GM12878 (cell line): ENCODE data around the gene IFIT2. TPM values are rescaled to one million over a fixed set of nuclear protein-coding genes. Genes with fewer than 3 reads are reported as not detected.

Source experiments
- ATAC-seq: fragments of 200-7000 bp; cut with Tn5 transposase; 3 replicates; pipeline ENCODE4 v1.9.1; 2020; ENCODE audit warnings: mild to moderate bottlenecking, moderate library complexity
- BruUV-seq: library from RNA; stranded (reverse); fragments of 400-500 nt; replicated peaks from 2 replicates; lab custom pipeline; 2021; lab: Mats Ljungman, UMichigan
- CTCF ChIA-PET: fragments of 300-600 bp; sonication (Branson Sonifier 250); formaldehyde crosslinking; extraction: SDS; loops from one replicate; lab custom pipeline; 2021; ENCODE audit warnings: inconsistent platforms; lab: Yijun Ruan, JAX
- POLR2A ChIA-PET: fragments of 350-600 bp; formaldehyde crosslinking; extraction: SDS; loops from one replicate; lab custom pipeline; 2021; ENCODE audit warnings: inconsistent platforms; lab: Charles Lee
- RAD21 ChIA-PET: fragments of 300-600 bp; sonication (Branson Sonifier 250); formaldehyde crosslinking; loops from one replicate; lab custom pipeline; 2023; ENCODE audit warnings: antibody characterized with exemption; ENCODE audit not compliant: unreplicated experiment; lab: Charles Lee
- SMC1A ChIA-PET: fragments of 300-600 bp; sonication (Branson Sonifier 250); formaldehyde crosslinking; loops from one replicate; lab custom pipeline; 2023; ENCODE audit not compliant: unreplicated experiment, uncharacterized antibody; lab: Charles Lee
- DNase-seq: peaks from one replicate; pipeline ENCODE4 v3.0.0-alpha.2; 2011; ENCODE audit warnings: low read depth, low spot score
- FAIRE-seq: peaks from 3 replicates; lab custom pipeline; 2011; peaks lifted over from hg19 to GRCh38; lab: Jason Lieb, UNC
- H2AFZ ChIP-seq: 2 replicates; pipeline ENCODE4 v1.6.0; 2011; ENCODE audit warnings: low read depth, low read length, control low read depth; ENCODE audit not compliant: control insufficient read depth
- H3K27ac ChIP-seq: 2 replicates; pipeline ENCODE4 v1.5.1; 2011; ENCODE audit warnings: control low read depth; ENCODE audit not compliant: control insufficient read depth, insufficient read depth
- H3K27me3 ChIP-seq, 2 experiments: replicated peaks in 1 of 2; 2 replicates each; pipeline versions ENCODE4 v1.6.0 to v1.6.1; 2011; ENCODE audit warnings: low read length in 1 of 2; ENCODE audit not compliant: control insufficient read depth in 2 of 2, insufficient read depth in 2 of 2
- H3K36me3 ChIP-seq, 2 experiments: 2 replicates each; pipeline ENCODE4 v1.5.1; 2011; ENCODE audit warnings: low read length in 1 of 2; ENCODE audit not compliant: control insufficient read depth in 2 of 2, insufficient read depth in 2 of 2
- H3K4me1 ChIP-seq: 2 replicates; pipeline ENCODE4 v1.6.1; 2011; ENCODE audit warnings: mild to moderate bottlenecking, low read length, moderate library complexity, mixed read lengths; ENCODE audit not compliant: control insufficient read depth, insufficient read depth
- H3K4me2 ChIP-seq: 2 replicates; pipeline ENCODE4 v1.6.0; 2011; ENCODE audit warnings: control low read depth; ENCODE audit not compliant: control insufficient read depth, insufficient read depth
- H3K4me3 ChIP-seq: fragments of 200-600 bp; sonication (generic); 2 replicates; pipeline ENCODE4 v1.5.1; 2016
- H3K79me2 ChIP-seq: 2 replicates; pipeline ENCODE4 v1.6.0; 2011; ENCODE audit warnings: low read length; ENCODE audit not compliant: control insufficient read depth, insufficient read depth
- H3K9ac ChIP-seq: 2 replicates; pipeline ENCODE4 v1.8.0; 2011; ENCODE audit warnings: low read length, control low read depth, mixed read lengths; ENCODE audit not compliant: control insufficient read depth, insufficient read depth
- H3K9me3 ChIP-seq: replicated peaks from 3 replicates; pipeline ENCODE4 v1.5.1; 2011; ENCODE audit warnings: mild to moderate bottlenecking, low read length; ENCODE audit not compliant: control insufficient read depth, insufficient read depth
- H4K20me1 ChIP-seq: 2 replicates; pipeline ENCODE4 v1.6.0; 2011; ENCODE audit not compliant: control insufficient read depth, insufficient read depth
- CHD2 ChIP-seq: IDR thresholded peaks from 2 replicates; pipeline ENCODE4 v1.6.1; 2011; ENCODE audit warnings: low read depth, low read length, improper control_type of control experiment, borderline replicate concordance
- CREM ChIP-seq: IDR thresholded peaks from 2 replicates; pipeline ENCODE4 v1.6.1; 2014; ENCODE audit warnings: antibody characterized with exemption, low read depth
- IKZF2 ChIP-seq, 2 experiments: fragments of 450-650 bp; IDR thresholded peaks; 2 replicates each; pipeline ENCODE4 v1.6.1; 2017; ENCODE audit warnings: mild to moderate bottlenecking in 2 of 2, moderate library complexity in 2 of 2
- MEF2A ChIP-seq: IDR thresholded peaks from 2 replicates; pipeline ENCODE4 v1.6.1; 2011; ENCODE audit warnings: low read depth, mild to moderate bottlenecking, low read length, moderate library complexity; ENCODE audit not compliant: insufficient read depth
- NFYA ChIP-seq: IDR thresholded peaks from 2 replicates; pipeline ENCODE4 v1.6.1; 2011; ENCODE audit warnings: low read depth, mild to moderate bottlenecking, low read length, improper control_type of control experiment, borderline replicate concordance
- POU2F2 ChIP-seq: IDR thresholded peaks from 3 replicates; pipeline ENCODE4 v1.6.1; 2011; ENCODE audit warnings: low read depth, mild to moderate bottlenecking, low read length, borderline replicate concordance
- RAD51 ChIP-seq: fragments of 450-650 bp; IDR thresholded peaks from 2 replicates; pipeline ENCODE4 v1.6.1; 2016; ENCODE audit warnings: moderate library complexity, mild to moderate bottlenecking, inconsistent platforms
- RELA ChIP-seq: fragments of 450-650 bp; IDR thresholded peaks from 2 replicates; pipeline ENCODE4 v1.8.0; 2014; ENCODE audit warnings: borderline replicate concordance; ENCODE audit not compliant: partially characterized antibody
- RUNX3 ChIP-seq: IDR thresholded peaks from 2 replicates; pipeline ENCODE4 v1.6.1; 2012; ENCODE audit warnings: low read length, inconsistent platforms
- ZNF207 ChIP-seq: fragments of 450-650 bp; IDR thresholded peaks from 2 replicates; pipeline ENCODE4 v1.6.1; 2014; ENCODE audit warnings: antibody characterized with exemption, mild to moderate bottlenecking, borderline replicate concordance
- ZNF217 ChIP-seq: fragments of 450-650 bp; IDR thresholded peaks from 2 replicates; pipeline ENCODE4 v1.6.1; 2017; ENCODE audit warnings: antibody characterized with exemption, mild to moderate bottlenecking
- WGBS: methylation state at CpG from one replicate; pipeline ENCODE4 v1.1.6; 2016; ENCODE audit warnings: low lambda C conversion rate; ENCODE audit not compliant: insufficient replicate concordance, insufficient coverage; ENCODE audit errors: missing lambda C conversion rate; 5-methylcytosine and 5-hydroxymethylcytosine counted together
- in situ Hi-C: fragments of 300-500 bp; cut with MboI; formaldehyde crosslinking; loops from 9 replicates; pipeline ENCODE4 v1.14.3; 2018; ENCODE audit warnings: mixed read lengths
- intact Hi-C: fragments of 100-400 bp; cut with micrococcal nuclease; formaldehyde crosslinking; loops from one replicate; pipeline ENCODE4 v1.14.2; 2022; ENCODE audit not compliant: unreplicated experiment
- polyA plus RNA-seq, 11 experiments: library from polyadenylated mRNA; depleted of rRNA in 4 of 11; unstranded in 6 of 11; stranded (reverse) in 5 of 11; fragments of >200 nt; fragmentation: Nextera tagmentation in 4 of 11; fragmentation: Illumina TruSeq in 1 of 11; extraction: Ambion mirVana in 4 of 11; extraction: Trizol in 1 of 11; gene quantifications; 1 replicate in 1 of 11; 2 replicates in 10 of 11; pipeline versions ENCODE4 v1.2.1 to v1.2.3, GENCODE V29; 2011 to 2016; ENCODE audit warnings: inconsistent platforms in 2 of 11, missing spikeins in 2 of 11, low read depth in 1 of 11
- total RNA-seq, 4 experiments: library from RNA; depleted of rRNA in 3 of 4; stranded (reverse); fragments of >200 nt in 3 of 4; fragmentation: Illumina TruSeq in 1 of 4; extraction: Trizol in 1 of 4; gene quantifications; 2 replicates each; pipeline versions ENCODE4 v1.2.1 to v1.2.3, GENCODE V29; 2013 to 2021
- TF ChIP-seq, protein P1 (sequence below): fragments of 450-650 bp; IDR thresholded peaks from 2 replicates; pipeline ENCODE4 v1.6.1; 2017; ENCODE audit warnings: antibody characterized with exemption, mild to moderate bottlenecking, moderate library complexity
- TF ChIP-seq, protein P2 (sequence below): IDR thresholded peaks from 2 replicates; pipeline ENCODE4 v1.6.1; 2011; ENCODE audit warnings: low read depth, mild to moderate bottlenecking, low read length, moderate library complexity, borderline replicate concordance; ENCODE audit errors: extremely low read depth

IFIT2 gene
- total and polyA plus RNA-seq, 10 of the 15 experiments (the other 5 are each of a cell fraction or from before 2014, with no cell fraction given): 5.2 to 14.8 (median 9.7) TPM

DNA sequence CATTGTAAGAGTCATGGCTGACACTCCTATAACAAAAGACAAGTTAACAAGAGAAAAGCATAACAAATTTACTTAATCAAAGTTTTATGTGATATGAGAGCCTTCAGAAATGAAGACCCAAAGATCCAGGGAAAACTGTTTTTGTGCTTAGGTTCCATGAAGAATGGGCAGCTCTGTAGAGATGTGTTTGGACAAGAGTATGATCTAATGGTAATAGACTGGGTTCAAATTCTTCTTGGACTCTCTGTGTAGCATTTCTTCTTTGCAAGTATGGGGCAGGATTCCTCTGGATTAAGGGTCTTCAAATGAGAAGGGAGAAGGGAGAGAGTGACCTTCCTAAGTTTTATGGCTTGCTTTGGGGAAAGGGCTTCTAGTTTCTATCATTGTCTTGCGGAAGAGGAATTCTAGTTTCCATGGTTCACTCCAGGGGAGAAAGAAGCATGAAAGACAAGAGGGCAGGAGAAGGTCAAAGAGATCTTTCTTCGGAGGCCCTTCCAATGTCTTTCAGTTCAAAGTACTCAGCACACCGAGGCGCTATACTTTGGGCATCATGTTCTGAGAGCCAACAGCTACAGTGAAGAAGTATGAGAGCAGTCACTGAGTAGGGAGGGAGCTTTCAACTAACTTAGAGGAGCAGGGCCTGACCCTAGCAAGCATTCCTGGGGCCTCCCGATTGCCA, 41.4 kb downstream of the IFIT2 start:
- SMC1A ChIA-PET: interaction anchor here (1.0 to 3.4 kb wide), 4 partner anchors 9 to 43 kb away, joined by 3 to 21 read pairs (median 3); no protein-coding TSS in a partner anchor
- DNase-seq (no peak), ATAC-seq (no peak), FAIRE-seq (no peak)
- in situ Hi-C loops: no loop called here
- Histone ChIP-seq H3K9me3 (no peaks in the 10 kb centered on the region), H3K4me2 (no peak overlapping the region), H3K27me3 (no peaks in the 10 kb centered on the region), H3K4me3 (no peak overlapping the region), H3K4me1 (peaks cover 13% of the 10 kb centered on the region), H3K36me3 (peaks cover 4 to 18% of the 10 kb centered on the region in 2 experiments), H2AFZ (no peak overlapping the region), H3K79me2 (no peaks in the 10 kb centered on the region; the same call in 1 of the 2 replicates), H3K27ac (no peak overlapping the region), H4K20me1 (no peaks in the 10 kb centered on the region), H3K9ac (no peak overlapping the region)
- 96% methylated on average over 5 of the region's 5 CpGs for WGBS
- BruUV-seq: no TSS peak
- RAD21 ChIA-PET: interaction anchor here (1.0 kb wide), 1 partner anchor 11 kb away, joined by 3 read pairs; no protein-coding TSS in a partner anchor
- POLR2A ChIA-PET: interaction anchor here (2.0 kb wide), 1 partner anchor 8 kb away, joined by 5 read pairs; no protein-coding TSS in a partner anchor
- TF ChIP-seq CREM: no peak
- TF ChIP-seq ZNF217: no peak
- no peak for TF ChIP-seq MEF2A
- no peak for TF ChIP-seq RUNX3
- TF ChIP-seq RAD51: no peak
- TF ChIP-seq IKZF2 (IDR thresholded peaks at IDR 0.05): no peak
- TF ChIP-seq RELA: no peak
- TF ChIP-seq, protein P1, sequence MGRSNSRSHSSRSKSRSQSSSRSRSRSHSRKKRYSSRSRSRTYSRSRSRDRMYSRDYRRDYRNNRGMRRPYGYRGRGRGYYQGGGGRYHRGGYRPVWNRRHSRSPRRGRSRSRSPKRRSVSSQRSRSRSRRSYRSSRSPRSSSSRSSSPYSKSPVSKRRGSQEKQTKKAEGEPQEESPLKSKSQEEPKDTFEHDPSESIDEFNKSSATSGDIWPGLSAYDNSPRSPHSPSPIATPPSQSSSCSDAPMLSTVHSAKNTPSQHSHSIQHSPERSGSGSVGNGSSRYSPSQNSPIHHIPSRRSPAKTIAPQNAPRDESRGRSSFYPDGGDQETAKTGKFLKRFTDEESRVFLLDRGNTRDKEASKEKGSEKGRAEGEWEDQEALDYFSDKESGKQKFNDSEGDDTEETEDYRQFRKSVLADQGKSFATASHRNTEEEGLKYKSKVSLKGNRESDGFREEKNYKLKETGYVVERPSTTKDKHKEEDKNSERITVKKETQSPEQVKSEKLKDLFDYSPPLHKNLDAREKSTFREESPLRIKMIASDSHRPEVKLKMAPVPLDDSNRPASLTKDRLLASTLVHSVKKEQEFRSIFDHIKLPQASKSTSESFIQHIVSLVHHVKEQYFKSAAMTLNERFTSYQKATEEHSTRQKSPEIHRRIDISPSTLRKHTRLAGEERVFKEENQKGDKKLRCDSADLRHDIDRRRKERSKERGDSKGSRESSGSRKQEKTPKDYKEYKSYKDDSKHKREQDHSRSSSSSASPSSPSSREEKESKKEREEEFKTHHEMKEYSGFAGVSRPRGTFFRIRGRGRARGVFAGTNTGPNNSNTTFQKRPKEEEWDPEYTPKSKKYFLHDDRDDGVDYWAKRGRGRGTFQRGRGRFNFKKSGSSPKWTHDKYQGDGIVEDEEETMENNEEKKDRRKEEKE: no peak
- no peak for TF ChIP-seq NFYA
- TF ChIP-seq ZNF207: no peak
- TF ChIP-seq POU2F2: no peak
- TF ChIP-seq CHD2: no peak
- TF ChIP-seq, protein P2, sequence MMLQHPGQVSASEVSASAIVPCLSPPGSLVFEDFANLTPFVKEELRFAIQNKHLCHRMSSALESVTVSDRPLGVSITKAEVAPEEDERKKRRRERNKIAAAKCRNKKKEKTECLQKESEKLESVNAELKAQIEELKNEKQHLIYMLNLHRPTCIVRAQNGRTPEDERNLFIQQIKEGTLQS: no peak
- intact Hi-C loops: no loop called here
- CTCF ChIA-PET: interaction anchor here (1.2 to 3.9 kb wide), 2 partner anchors 25 to 125 kb away, joined by 3 to 19 read pairs; no protein-coding TSS in a partner anchor
